Measurements from ENCODE around the gene HIVEP3. TPM values are rescaled to one million over a fixed set of nuclear protein-coding genes. Genes with fewer than 3 reads are reported as not detected.

Gene HIVEP3
- total and polyA plus RNA-seq, 11 donors, result 3.2 to 11.9 (median 5.0) TPM

- no peak for ATAC-seq
- intact Hi-C loops (cut with DNase I), result no loop called here
- Histone ChIP-seq H3K27me3 (no peaks in the 10 kb centered on the region), H3K9me3 (no peaks in the 10 kb centered on the region), H3K36me3 (no peaks in the 10 kb centered on the region), H3K27ac (no peak overlapping the region), H3K4me1 (peaks cover 0 to 3% (median 0%) of the 10 kb centered on the region in 12 donors), H3K4me3 (no peak overlapping the region)
- DNase-seq, result no peak
- WGBS, 4 donors, result 84 to 93% (median 88%) methylated on average over 6 of the region's 6 CpGs
- no peak for TF ChIP-seq CTCF (IDR thresholded peaks at IDR 0.05)
- no peak for TF ChIP-seq POLR2A (IDR thresholded peaks at IDR 0.05)
Observed at GRCh38 chr1:41631971-41632370, 286.8 kb downstream of the HIVEP3 start.

GRCh38 chr1:41631154-41631553 is 287.6 kb downstream of the HIVEP3 start:
- peak in 1 of 5 donors; percentile 60 for DNase-seq
- WGBS, 4 donors, result 64 to 73% (median 69%) methylated on average over 9 of the region's 9 CpGs
- Histone ChIP-seq H3K27me3 (no peaks in the 10 kb centered on the region), H3K4me1 (peaks cover 0 to 4% (median 0%) of the 10 kb centered on the region in 12 donors), H3K27ac (no peak overlapping the region), H3K36me3 (no peaks in the 10 kb centered on the region), H3K9me3 (no peaks in the 10 kb centered on the region), H3K4me3 (no peak overlapping the region)
- intact Hi-C loops (cut with DNase I), result no loop called here
- ATAC-seq, result peak in 3 of 4 donors; percentile 37 to 86 (median 74)
- TF ChIP-seq CTCF (IDR thresholded peaks at IDR 0.05) (no peak), POLR2A (IDR thresholded peaks at IDR 0.05) (no peak)

- no peak for TF ChIP-seq POLR2A (IDR thresholded peaks at IDR 0.05)
- no peak for TF ChIP-seq CTCF (IDR thresholded peaks at IDR 0.05)
Observed at GRCh38 chr1:41629571-41629970, 289.2 kb downstream of the HIVEP3 start.

GRCh38 chr1:41629141-41629540 is 289.6 kb downstream of the HIVEP3 start:
- no peak overlapping the region for H3K27ac ChIP-seq
- H3K36me3 ChIP-seq, result no peaks in the 10 kb centered on the region
- H3K4me1 ChIP-seq, result peaks cover 0 to 7% (median 0%) of the 10 kb centered on the region in 12 donors
- intact Hi-C loops (cut with DNase I), result no loop called here
- no peak overlapping the region for H3K4me3 ChIP-seq
- no peaks in the 10 kb centered on the region for H3K27me3 ChIP-seq
- WGBS, 4 donors, result 83 to 97% (median 96%) methylated on average over 3 of the region's 3 CpGs
- H3K9me3 ChIP-seq, result no peaks in the 10 kb centered on the region
- TF ChIP-seq CTCF (IDR thresholded peaks at IDR 0.05) (no peak), POLR2A (IDR thresholded peaks at IDR 0.05) (no peak)
- DNase-seq, result no peak
- ATAC-seq, result no peak

More at GRCh38 chr1:41629571-41629970, 289.2 kb downstream of the HIVEP3 start:
- DNase-seq, result no peak
- H3K4me1 ChIP-seq, result peaks cover 0 to 7% (median 0%) of the 10 kb centered on the region in 12 donors
- H3K9me3 ChIP-seq, result no peaks in the 10 kb centered on the region
- H3K27ac ChIP-seq, result no peak overlapping the region
- no peak for ATAC-seq
- 92 to 96% (median 94%) methylated on average over 9 of the region's 9 CpGs for WGBS, 4 donors
- intact Hi-C loops (cut with DNase I), result no loop called here
- H3K27me3 ChIP-seq, result no peaks in the 10 kb centered on the region
- no peak overlapping the region for H3K4me3 ChIP-seq
- no peaks in the 10 kb centered on the region for H3K36me3 ChIP-seq

Data from heart left ventricle (tissue), 16 donors.